ENCODE data around the gene TCF21.

The TCF21 gene

GRCh38 chr6:133939778-133940667 is 51.1 kb downstream of the TCF21 start:
- in situ Hi-C loops (cut with HindIII; ENCODE audit: low pct_ligation_motif_present, low sequenced_read_pairs), result no loop called here
- H3K27ac ChIP-seq, result no peak overlapping the region
- no peaks in the 10 kb centered on the region for H3K36me3 ChIP-seq (replicated peaks)
- H3K27me3 ChIP-seq (replicated peaks), result no peaks in the 10 kb centered on the region
- no peak for DNase-seq
- no peak overlapping the region for H3K4me3 ChIP-seq (ENCODE audit: low read depth, low read length)
- TF ChIP-seq, protein P1, sequence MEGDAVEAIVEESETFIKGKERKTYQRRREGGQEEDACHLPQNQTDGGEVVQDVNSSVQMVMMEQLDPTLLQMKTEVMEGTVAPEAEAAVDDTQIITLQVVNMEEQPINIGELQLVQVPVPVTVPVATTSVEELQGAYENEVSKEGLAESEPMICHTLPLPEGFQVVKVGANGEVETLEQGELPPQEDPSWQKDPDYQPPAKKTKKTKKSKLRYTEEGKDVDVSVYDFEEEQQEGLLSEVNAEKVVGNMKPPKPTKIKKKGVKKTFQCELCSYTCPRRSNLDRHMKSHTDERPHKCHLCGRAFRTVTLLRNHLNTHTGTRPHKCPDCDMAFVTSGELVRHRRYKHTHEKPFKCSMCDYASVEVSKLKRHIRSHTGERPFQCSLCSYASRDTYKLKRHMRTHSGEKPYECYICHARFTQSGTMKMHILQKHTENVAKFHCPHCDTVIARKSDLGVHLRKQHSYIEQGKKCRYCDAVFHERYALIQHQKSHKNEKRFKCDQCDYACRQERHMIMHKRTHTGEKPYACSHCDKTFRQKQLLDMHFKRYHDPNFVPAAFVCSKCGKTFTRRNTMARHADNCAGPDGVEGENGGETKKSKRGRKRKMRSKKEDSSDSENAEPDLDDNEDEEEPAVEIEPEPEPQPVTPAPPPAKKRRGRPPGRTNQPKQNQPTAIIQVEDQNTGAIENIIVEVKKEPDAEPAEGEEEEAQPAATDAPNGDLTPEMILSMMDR (IDR thresholded peaks at IDR 0.05; ENCODE audit: low read depth, low read length, missing control alignments), result no peak

All from brain microvascular endothelial cell (primary cell).